NCI-H69 (cell line): ENCODE data around the gene NCOA6.

Experiments used
- DNase-seq: peaks from one replicate; lab custom pipeline; 2025; lab: John Stamatoyannopoulos, UW

NCOA6 gene

GRCh38 chr20:34825530-34826362 lies at the start of gene NCOA6:
TSS of gene NCOA6 (minus strand) at chr20:34825651. CDS start at chr20:34782355, 43,296 bp downstream.
- DNase-seq: peak; percentile 93

GRCh38 chr20:34874094-34874654 lies 48.7 kb upstream of the NCOA6 start:
- peak; percentile 89 for DNase-seq

GRCh38 chr20:34873583-34874093 lies 48.2 kb upstream of the NCOA6 start:
- DNase-seq: no peak

GRCh38 chr20:34872622-34873224 lies 47.3 kb upstream of the NCOA6 start, which contains the start of gene GGT7:
TSS of gene GGT7 (minus strand) at chr20:34872856. CDS start at chr20:34872815, 41 bp downstream.
- DNase-seq: peak; percentile 95

- peak; percentile 42 for DNase-seq
Observed at GRCh38 chr20:34871966-34872621, 46.6 kb upstream of the NCOA6 start.

GRCh38 chr20:34871320-34871926 lies 46.0 kb upstream of the NCOA6 start:
- no peak for DNase-seq

GRCh38 chr20:34864216-34864615 lies 38.8 kb upstream of the NCOA6 start:
- no peak for DNase-seq

- no peak for DNase-seq
Observed at GRCh38 chr20:34863421-34863965, 38.0 kb upstream of the NCOA6 start.

GRCh38 chr20:34862724-34863123 lies 37.3 kb upstream of the NCOA6 start:
- DNase-seq: no peak

- DNase-seq: peak; percentile 53
Observed at GRCh38 chr20:34861386-34862084, 36.1 kb upstream of the NCOA6 start.

- DNase-seq: no peak
Observed at GRCh38 chr20:34859826-34860545, 34.5 kb upstream of the NCOA6 start.

GRCh38 chr20:34859367-34859766 lies 33.9 kb upstream of the NCOA6 start:
- DNase-seq: no peak

GRCh38 chr20:34852298-34852697 lies 26.8 kb upstream of the NCOA6 start:
- DNase-seq: no peak

- no peak for DNase-seq
Observed at GRCh38 chr20:34850969-34851368, 25.5 kb upstream of the NCOA6 start.

- no peak for DNase-seq
Observed at GRCh38 chr20:34849778-34850177, 24.3 kb upstream of the NCOA6 start.

GRCh38 chr20:34848597-34848996 lies 23.1 kb upstream of the NCOA6 start:
- DNase-seq: no peak

GRCh38 chr20:34843421-34843820 lies 18.0 kb upstream of the NCOA6 start:
- no peak for DNase-seq

- no peak for DNase-seq
Observed at GRCh38 chr20:34842143-34842542, 16.7 kb upstream of the NCOA6 start.

- DNase-seq: peak; percentile 77
Observed at GRCh38 chr20:34834459-34834893, 9.0 kb upstream of the NCOA6 start.

GRCh38 chr20:34831936-34832335 lies 6.5 kb upstream of the NCOA6 start:
- no peak for DNase-seq
